SK-N-MC (cell line): Measurements from ENCODE around the gene TBC1D22A.

Experiments used
- EZH2 ChIP-seq: fragments of 200-600 bp; sonication (generic); IDR thresholded peaks from one replicate; pipeline ENCODE4 v1.6.1; 2017; ENCODE audit warnings: antibody characterized with exemption
- POLR2AphosphoS5 ChIP-seq: IDR thresholded peaks from 2 replicates; pipeline ENCODE4 v1.6.1; 2012; ENCODE audit warnings: mild to moderate bottlenecking, low read depth, low read length, borderline replicate concordance

DNA sequence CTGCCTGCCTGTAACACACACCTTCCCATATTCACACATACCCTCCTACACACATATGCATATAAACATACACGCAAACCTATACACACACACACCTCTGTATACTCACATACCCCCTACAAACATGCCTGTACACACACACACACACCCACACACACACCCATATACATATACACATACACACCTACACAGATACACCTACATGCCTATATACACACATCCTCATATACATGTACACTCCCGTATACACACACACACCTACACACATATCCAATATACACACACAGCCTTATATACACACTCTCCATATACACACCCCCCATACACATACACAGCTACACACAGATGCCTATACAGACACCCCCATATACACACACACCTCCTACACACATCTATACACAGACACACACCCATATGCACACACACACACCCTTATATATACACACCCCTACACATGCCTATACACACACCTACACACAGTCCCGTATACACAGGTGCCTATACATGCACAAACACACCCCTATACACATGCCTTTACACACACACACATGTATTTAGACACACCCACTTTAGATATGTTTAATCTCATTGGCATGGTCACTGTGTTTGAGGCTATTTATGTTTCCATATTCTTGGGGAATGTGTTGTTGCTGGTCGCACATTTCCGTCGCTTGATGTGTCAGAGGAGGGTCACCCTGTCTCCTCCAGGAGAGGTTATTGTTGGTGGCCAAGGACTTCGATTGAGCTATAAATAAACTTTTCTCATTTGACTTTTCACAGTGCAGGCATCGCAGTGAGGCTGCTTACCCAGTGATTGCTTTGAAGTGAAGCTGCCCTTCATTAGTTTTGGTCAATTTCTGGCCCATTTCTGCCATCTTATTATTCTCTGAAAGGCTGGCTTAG, 243.3 kb downstream of the TBC1D22A start:
- no peak for TF ChIP-seq EZH2
- no peak for TF ChIP-seq POLR2AphosphoS5
